ENCODE data around the gene REL.

Gene REL

DNA sequence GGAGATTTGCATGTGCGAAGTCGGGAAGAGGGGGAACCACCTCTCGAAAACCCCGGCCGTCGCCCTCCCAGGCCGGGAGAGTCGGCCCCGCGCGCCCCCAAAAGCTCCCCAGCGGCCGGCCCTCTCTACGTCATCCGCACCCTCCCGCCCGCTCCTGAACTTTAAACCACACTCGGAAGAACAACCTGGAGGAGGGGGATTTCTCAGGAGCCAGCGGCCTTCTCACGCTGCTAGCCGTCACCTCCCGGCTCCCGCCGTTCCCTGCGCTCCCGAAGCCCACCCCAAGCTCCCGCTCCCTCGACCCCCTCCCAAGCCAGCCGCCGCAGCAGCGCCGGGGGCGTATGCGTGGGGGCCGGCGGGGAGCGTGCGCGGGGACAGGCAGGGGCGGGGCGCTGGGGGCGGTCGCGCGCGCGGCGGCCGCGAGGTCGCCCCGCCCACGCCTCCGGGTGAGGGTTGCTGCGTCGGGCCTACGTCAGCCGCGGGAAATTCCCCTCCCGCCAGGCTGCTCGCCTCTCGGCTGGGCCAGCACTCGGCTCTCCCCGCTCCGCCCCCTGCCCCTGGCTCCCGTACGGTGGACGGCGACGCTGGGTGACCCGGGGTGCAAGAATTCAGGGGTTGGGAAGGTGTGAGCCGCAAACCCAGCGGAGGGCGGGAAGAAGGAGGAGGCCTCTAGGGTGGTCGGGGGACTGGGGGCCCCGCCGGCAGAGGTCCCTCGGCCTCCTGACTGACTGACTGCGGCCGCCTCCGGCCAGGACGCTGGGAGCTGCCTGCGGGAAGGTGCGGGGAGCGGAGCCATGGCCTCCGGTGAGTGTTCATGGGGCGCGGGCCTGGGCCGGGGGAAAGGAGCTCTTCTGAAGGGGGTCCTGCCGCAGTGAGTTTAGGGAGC lies at the start of gene REL:
TSS of gene REL (plus strand) at position 528 of the 886 bp plus-strand sequence. CDS start at position 795, 267 bp downstream.
- Histone ChIP-seq H3K79me2 (ENCODE audit: insufficient read depth, low read length) (peaks cover 49% of the 10 kb centered on the region), H3K9me3 (ENCODE audit: insufficient read depth, low read length) (no peaks in the 10 kb centered on the region), H3K9me2 (replicated peaks; ENCODE audit: insufficient read depth, low read length) (no peaks in the 10 kb centered on the region), H3K27ac (ENCODE audit: low read depth, low read length) (peak within 1 kb of the TSS; percentile 98), H3K27me3 (ENCODE audit: low read length) (no peaks in the 10 kb centered on the region), H4K20me1 (ENCODE audit: low read depth, low read length) (peaks cover 26% of the 10 kb centered on the region), H3K9ac (ENCODE audit: low read length) (peak within 1 kb of the TSS; percentile 99), H3F3A (ENCODE audit: insufficient read depth) (peaks cover 59% of the 10 kb centered on the region), H3K4me2 (ENCODE audit: low read depth, low read length, poor library complexity, severe bottlenecking) (peak within 1 kb of the TSS; percentile 90), H2AFZ (ENCODE audit: low read depth, low read length, severe bottlenecking) (no peak within 1 kb of the TSS), H3K36me3 (ENCODE audit: low read length) (peaks cover 40% of the 10 kb centered on the region), H3K4me3 (ENCODE audit: insufficient read depth, low read length, poor library complexity, severe bottlenecking) (peak within 1 kb of the TSS; percentile 100)
- TF ChIP-seq, protein P1, sequence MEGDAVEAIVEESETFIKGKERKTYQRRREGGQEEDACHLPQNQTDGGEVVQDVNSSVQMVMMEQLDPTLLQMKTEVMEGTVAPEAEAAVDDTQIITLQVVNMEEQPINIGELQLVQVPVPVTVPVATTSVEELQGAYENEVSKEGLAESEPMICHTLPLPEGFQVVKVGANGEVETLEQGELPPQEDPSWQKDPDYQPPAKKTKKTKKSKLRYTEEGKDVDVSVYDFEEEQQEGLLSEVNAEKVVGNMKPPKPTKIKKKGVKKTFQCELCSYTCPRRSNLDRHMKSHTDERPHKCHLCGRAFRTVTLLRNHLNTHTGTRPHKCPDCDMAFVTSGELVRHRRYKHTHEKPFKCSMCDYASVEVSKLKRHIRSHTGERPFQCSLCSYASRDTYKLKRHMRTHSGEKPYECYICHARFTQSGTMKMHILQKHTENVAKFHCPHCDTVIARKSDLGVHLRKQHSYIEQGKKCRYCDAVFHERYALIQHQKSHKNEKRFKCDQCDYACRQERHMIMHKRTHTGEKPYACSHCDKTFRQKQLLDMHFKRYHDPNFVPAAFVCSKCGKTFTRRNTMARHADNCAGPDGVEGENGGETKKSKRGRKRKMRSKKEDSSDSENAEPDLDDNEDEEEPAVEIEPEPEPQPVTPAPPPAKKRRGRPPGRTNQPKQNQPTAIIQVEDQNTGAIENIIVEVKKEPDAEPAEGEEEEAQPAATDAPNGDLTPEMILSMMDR (IDR thresholded peaks at IDR 0.05; ENCODE audit: insufficient read depth, low read length, poor library complexity, severe bottlenecking): no peak
- TF ChIP-seq EZH2phosphoT487 (conservative IDR thresholded peaks at IDR 0.05; ENCODE audit: low read length): no peak

DNA sequence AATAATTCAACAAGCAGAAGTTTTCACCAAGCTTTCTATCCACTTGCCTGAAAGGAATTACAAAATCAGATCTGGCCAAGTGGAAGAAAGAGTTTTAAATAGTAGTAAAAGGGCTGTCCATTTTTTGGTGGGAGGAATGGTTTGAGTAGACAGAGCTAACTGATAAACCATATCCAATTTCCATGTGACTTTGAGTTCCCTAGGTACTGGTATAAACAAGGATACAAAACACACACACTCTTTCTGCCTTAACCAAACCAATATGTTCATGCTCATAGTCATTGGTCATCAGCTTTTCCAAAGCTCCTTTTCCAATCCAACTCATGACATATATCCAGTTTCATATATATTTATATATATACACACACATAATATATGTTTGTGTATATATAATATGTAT lies 49.5 kb upstream of the REL start:
- H3F3A ChIP-seq (ENCODE audit: insufficient read depth): peaks cover 1% of the 10 kb centered on the region; the same call in 1 of the 2 replicates
- no peaks in the 10 kb centered on the region for H3K27me3 ChIP-seq (ENCODE audit: low read length)
- no peak overlapping the region for H3K4me2 ChIP-seq (ENCODE audit: low read depth, low read length, poor library complexity, severe bottlenecking)
- no peak for TF ChIP-seq EZH2phosphoT487 (conservative IDR thresholded peaks at IDR 0.05; ENCODE audit: low read length)
- TF ChIP-seq, protein P1 (IDR thresholded peaks at IDR 0.05; ENCODE audit: insufficient read depth, low read length, poor library complexity, severe bottlenecking): no peak
- no peaks in the 10 kb centered on the region for H3K79me2 ChIP-seq (ENCODE audit: insufficient read depth, low read length)
- no peak overlapping the region for H3K27ac ChIP-seq (ENCODE audit: low read depth, low read length)
- H3K9me2 ChIP-seq (replicated peaks; ENCODE audit: insufficient read depth, low read length): no peaks in the 10 kb centered on the region
- no peak overlapping the region for H2AFZ ChIP-seq (ENCODE audit: low read depth, low read length, severe bottlenecking)
- no peaks in the 10 kb centered on the region for H3K9me3 ChIP-seq (ENCODE audit: insufficient read depth, low read length)
- no peaks in the 10 kb centered on the region for H4K20me1 ChIP-seq (ENCODE audit: low read depth, low read length)
- no peak overlapping the region for H3K4me3 ChIP-seq (ENCODE audit: insufficient read depth, low read length, poor library complexity, severe bottlenecking)
- no peaks in the 10 kb centered on the region for H3K36me3 ChIP-seq (ENCODE audit: low read length)
- H3K9ac ChIP-seq (ENCODE audit: low read length): no peak overlapping the region

DNA sequence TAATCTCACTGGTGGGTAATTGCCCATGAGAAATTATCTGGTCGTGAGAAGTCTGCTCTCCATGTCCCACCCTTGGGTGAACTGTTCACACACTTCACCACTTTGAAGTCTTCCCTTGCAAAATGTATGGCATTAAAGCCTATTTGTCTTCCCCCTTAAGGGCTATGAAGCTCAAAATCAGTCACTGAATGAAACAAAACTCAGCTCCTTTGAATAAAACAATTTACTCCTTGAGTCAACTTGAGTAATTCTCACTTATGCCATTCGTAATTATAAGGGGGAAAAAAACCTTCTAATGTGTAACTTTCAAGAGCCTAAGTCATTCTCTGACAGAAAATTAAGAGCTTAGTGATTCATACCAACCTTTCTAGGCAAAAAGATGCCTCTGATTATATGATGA lies 48.8 kb upstream of the REL start:
- no peak overlapping the region for H3K27ac ChIP-seq (ENCODE audit: low read depth, low read length)
- H3K9ac ChIP-seq (ENCODE audit: low read length): no peak overlapping the region
- no peak overlapping the region for H3K4me2 ChIP-seq (ENCODE audit: low read depth, low read length, poor library complexity, severe bottlenecking)

More for the DNA sequence above, 48.8 kb upstream of the REL start:
- H3F3A ChIP-seq (ENCODE audit: insufficient read depth): peaks cover 5% of the 10 kb centered on the region; the same call in 1 of the 2 replicates
- H3K9me3 ChIP-seq (ENCODE audit: insufficient read depth, low read length): no peaks in the 10 kb centered on the region
- no peak overlapping the region for H3K4me3 ChIP-seq (ENCODE audit: insufficient read depth, low read length, poor library complexity, severe bottlenecking)
- H4K20me1 ChIP-seq (ENCODE audit: low read depth, low read length): no peaks in the 10 kb centered on the region
- H2AFZ ChIP-seq (ENCODE audit: low read depth, low read length, severe bottlenecking): no peak overlapping the region
- H3K79me2 ChIP-seq (ENCODE audit: insufficient read depth, low read length): no peaks in the 10 kb centered on the region
- H3K27me3 ChIP-seq (ENCODE audit: low read length): no peaks in the 10 kb centered on the region
- TF ChIP-seq, protein P1 (IDR thresholded peaks at IDR 0.05; ENCODE audit: insufficient read depth, low read length, poor library complexity, severe bottlenecking): no peak
- no peak for TF ChIP-seq EZH2phosphoT487 (conservative IDR thresholded peaks at IDR 0.05; ENCODE audit: low read length)
- no peaks in the 10 kb centered on the region for H3K9me2 ChIP-seq (replicated peaks; ENCODE audit: insufficient read depth, low read length)
- no peaks in the 10 kb centered on the region for H3K36me3 ChIP-seq (ENCODE audit: low read length)
